GM04504 (cell line): Measurements from ENCODE around the gene ADGRL1.
"Not testable (repeated sequence)": the region's sequence is repeated elsewhere in the genome, so short reads cannot be mapped to it uniquely, and the experiment has no call there.

Experiments used
- DNase-seq: peaks from one replicate; pipeline ENCODE4 v3.0.0-alpha.2; 2012; ENCODE audit warnings: low read depth

Gene ADGRL1

DNA sequence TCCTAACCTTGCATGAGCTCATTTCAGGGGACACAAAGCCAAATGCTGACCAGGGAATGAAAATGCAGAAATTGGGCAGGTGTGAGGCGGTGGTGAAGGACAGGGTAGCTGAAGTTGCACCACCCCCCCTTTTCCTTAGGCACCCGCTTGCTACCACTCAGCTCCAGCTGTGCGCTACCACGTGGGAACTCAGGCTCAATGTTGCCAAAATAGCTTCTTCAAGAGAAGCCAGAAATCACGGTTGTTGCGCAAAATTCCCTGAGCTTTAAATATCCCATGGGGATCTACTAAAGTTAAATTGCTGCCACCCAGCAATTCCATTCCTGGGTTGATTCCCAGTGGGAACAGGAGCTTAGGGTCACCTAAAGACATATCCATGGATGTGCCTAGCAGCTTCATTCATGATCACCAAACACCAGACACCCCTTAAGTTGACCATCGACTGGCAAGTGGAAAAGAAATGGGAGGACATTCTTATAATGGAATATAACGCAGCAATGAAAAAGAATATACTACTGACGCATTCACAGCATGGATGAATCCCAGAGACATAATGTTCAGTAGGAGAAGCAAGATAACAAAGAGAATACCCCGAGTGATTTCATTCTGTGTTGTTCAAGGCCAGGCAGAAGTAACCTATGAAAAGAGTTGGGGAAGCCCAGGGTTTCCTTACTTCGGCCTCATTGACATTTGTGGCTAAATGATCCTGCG is 12.8 kb upstream of the ADGRL1 start:
- DNase-seq: no peak

GRCh38 chr19:14217886-14218285 is 11.9 kb upstream of the ADGRL1 start:
- DNase-seq: not testable (repeated sequence)

DNA sequence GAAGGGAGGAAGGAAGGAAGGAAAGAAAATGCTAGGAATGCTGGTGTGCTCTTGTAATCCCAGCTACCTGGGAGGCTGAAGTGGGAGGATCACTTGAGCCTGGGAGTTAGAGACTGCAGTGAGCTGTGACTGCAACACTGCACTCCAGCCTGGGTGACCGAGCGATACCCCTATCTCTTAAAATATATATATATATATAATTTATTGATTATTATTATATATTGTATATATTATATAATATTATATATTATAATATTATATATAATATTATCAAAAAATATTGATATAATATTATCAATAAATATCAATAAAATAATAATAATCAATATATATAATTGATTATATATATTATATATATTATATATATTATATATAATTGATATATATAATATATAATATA is 8.6 kb upstream of the ADGRL1 start:
- DNase-seq: no peak

- DNase-seq: not testable (repeated sequence)
Observed at GRCh38 chr19:14210182-14210581, 4.2 kb upstream of the ADGRL1 start.

- DNase-seq: not testable (repeated sequence)
Observed at GRCh38 chr19:14209401-14209800, 3.4 kb upstream of the ADGRL1 start.

DNA sequence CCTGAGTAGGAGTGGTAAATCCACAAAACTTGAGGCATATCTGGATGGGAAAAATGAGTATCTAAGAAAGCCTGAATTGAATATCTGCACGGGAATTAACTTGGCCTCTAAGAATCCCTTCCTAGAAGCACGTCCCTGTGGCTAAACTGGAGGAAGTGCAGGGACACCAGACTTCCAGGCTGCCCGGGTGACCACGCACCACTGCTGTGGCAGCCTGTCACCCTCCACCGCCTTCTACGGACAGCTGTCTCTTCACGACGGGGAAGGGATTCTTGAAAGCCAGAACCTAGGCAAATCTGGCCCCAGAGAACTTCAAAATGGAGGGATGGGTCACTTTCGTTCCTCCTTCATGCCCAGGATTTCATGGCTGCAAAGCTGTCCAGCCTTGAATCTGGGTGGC is 2.5 kb upstream of the ADGRL1 start:
- DNase-seq: not testable (repeated sequence)

DNA sequence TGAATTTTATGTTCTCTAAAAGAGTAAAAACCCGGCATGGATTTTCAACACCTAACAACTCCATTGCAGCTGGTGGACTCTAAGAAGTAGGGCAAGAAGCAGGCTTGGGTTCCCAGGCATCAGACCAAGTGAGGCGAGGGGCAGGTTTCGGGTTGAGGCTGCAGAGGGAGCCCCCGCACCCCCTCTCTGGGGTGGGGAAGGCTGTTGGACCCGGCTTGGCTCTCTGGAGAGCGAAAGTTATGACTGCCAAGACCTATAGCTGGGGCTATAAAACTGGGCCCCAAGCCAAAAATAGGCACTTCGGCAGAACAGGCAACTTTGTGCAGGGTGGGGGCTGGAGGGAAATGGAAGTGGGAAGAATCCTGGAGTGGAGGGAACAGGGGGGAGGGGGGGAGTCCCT is 1.8 kb upstream of the ADGRL1 start:
- not testable (repeated sequence) for DNase-seq

GRCh38 chr19:14206737-14207726 is 1.1 kb upstream of the ADGRL1 start:
- DNase-seq: peak; percentile 89

DNA sequence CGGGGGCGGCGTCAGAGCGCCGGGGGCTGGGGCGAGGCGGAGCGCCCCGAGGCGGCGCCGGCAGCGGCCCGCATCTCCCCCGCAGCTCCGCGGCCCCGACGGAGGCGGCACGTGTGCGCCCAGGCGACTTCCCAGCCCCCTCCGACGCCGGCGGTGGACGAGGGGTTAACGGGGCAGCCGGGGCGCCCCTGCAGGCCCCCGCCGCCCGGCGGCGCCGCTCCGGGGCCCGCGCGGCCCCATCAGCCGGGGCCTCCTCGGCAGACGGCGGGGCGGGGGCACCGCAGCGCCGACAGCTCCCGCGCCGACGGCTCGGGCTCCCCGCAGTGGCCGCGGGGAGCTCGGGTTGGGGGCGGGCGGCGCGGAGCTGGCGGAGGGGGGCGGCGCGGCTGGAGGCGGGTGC is 339 bp upstream of the ADGRL1 start:
- DNase-seq: not testable (repeated sequence)

DNA sequence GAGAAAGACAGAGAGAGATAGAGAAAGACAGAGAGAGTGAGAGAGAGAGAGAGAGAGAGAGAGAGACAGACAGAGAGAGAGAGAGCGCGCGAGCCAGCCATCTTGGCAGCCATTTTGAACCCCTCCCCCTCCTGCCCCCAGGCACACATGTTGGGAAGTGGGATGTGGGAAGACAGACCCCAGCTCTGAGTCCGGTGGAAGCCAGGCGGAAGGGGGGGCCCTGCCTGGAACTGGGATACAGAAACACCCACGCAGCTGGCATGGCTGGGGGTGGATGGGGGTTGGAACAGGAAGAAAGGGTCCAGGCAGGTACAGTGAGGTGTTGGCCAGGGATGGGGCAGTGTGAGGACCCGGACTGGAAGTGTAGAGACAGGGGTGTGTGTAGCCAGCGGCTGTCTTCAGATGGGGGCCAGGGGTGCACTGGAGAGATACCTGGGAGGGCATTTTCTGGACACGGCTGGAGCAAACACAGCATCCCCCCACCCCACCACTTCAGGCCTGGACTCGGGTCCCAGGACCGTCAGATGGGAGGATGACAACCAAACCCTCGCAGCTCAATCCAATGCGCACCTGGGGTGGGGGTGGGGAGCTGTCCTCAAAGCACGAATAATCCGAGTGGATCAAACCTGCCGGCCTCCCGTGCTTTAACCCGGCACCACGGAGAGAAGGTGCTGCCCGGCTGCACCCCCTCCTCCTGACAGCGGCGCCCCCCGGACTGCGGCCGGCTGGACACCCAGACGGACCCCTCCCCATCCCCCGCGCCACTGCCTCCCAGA is 1.1 kb downstream of the ADGRL1 start:
- not testable (repeated sequence) for DNase-seq

DNA sequence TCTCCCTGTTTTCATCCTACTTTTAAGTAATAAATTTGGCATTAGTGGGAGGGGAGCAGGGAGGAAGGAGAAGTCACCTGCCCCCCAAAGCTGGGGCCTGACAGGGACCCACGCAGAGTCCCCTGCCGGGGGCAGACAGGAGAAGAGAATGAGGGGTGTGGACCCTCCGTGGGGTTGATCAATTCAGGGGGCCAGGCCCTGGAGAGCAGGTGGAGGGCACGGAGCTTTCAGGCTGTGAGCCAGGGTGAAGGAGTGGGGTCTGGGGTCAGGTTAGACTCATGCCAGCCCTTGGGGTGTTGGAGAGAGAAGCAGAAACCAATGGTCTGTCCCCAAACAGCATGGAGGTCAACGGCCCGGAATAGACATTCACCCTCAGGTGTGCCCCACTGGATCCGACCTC is 1.8 kb downstream of the ADGRL1 start:
- DNase-seq: not testable (repeated sequence)

DNA sequence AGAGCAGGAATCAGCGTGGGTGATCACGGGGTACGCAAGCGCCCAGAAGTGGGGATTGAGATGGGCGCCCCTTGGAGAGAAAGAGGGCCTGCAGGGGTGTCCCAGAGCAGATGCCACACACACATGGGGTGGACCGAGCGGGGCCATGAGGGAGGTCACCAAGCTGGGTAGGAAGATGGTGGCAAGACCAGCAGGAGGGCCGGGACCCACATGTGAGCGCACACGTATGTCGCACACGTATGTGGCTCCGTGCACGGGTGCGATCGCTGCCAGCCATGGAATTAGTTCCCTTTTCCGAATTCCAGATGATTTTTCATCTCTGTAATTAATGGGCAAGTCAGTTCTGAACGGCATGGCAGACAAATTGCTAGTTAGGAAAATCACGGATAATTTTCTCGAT is 2.2 kb downstream of the ADGRL1 start:
- DNase-seq: not testable (repeated sequence)

- no peak for DNase-seq
Observed at GRCh38 chr19:14203177-14203576, 2.8 kb downstream of the ADGRL1 start.

DNA sequence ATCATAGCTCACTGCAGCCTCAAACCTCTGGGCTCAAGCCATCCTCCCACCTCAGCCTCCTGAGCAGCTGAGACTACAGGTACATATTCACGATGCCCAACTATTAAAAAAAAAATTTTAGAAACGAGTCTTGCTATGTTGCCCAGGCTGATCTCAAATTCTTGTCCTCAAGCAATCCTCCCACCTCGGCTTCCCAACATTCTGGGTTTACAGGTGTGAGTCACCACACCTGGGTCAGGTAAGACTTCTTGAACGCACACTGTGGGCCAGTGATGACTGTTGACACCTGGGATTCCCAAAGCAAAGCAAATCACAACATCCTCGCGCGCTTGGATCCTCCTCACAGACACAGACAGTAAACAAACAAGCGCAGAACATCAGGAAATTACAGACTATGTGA is 4.5 kb downstream of the ADGRL1 start:
- not testable (repeated sequence) for DNase-seq

DNA sequence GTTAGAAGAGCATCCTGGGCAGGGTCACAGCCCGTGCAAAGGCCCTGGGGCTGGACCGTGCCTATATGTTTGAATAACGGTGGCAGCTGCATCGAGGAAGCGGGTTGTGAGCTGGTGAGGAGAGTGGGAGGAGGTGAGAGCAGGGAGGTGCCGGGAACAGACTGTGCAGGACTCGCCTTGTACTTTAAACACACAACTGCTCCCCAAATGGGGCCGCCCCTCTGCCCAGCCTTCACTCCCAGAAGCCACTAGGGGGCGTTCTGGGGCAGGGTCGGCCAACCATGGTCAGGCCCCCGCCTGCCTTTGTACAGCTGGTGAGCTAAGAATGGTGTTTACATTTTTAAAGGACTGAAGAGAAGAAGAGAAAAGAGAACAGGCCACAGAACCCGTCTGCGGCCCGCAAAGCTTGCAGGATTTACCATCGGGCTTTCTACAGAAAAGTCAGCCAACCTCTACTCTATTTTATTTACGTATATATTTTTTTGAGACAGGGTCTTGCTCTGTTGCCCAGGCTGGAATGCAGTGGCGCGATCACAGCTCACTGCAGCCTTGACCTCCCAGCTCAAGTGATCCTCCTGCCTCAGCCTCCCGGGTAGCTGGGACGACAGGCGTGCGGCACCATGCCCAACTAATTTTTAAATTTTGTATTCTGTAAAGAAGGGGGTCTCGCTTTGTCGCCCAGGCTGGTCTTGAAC is 5.7 kb downstream of the ADGRL1 start:
- not testable (repeated sequence) for DNase-seq

DNA sequence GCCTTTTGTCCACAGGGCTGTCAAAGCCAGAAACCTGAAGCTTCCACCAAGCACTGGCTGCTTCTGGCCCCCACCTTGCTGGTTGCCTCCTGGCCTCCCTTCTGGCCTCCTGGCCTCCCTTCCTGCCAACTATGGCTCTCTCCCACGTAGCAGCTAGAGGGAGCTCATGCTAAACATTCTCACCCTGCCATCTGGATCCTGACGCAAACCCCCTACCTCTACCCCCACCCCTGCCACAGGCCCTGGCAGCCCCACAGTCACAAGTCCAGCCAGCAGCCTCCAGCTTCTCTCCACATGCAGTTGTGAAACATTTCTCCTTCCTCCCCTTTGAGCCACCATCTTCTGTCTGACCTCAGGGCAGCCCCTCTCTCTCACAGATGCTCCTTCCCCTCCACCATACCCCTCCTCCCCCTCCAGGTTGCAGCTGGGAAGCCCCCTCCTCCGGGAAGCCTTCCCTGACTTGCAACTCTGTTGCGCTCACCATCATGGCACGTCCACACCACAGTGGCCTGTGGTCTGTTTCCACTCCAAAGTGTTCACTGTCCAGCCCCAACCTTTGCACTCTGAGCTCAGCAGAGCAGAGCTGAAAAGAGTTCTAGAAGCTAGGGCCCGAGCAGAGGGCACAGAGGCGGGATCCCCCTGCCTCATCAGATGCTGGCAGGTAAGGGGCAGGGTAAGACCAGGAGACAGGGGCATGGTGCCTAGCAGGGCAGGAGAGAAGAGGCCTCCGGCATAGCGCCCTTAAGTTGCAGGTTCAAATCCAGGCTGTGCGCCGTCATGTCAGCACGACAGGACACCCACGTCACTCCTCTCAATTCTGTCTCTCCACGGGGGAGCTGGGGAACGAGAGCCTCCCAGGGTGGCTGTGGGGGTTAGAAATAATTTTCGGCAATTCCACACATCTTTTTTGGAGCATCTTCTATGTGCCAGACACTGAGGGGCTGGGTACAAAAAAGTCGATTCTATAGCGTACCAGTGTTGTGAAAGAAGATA is 7.3 kb downstream of the ADGRL1 start:
- no peak for DNase-seq

GRCh38 chr19:14197882-14198281 is 8.1 kb downstream of the ADGRL1 start:
- DNase-seq: no peak

GRCh38 chr19:14197288-14197687 is 8.7 kb downstream of the ADGRL1 start:
- not testable (repeated sequence) for DNase-seq

DNA sequence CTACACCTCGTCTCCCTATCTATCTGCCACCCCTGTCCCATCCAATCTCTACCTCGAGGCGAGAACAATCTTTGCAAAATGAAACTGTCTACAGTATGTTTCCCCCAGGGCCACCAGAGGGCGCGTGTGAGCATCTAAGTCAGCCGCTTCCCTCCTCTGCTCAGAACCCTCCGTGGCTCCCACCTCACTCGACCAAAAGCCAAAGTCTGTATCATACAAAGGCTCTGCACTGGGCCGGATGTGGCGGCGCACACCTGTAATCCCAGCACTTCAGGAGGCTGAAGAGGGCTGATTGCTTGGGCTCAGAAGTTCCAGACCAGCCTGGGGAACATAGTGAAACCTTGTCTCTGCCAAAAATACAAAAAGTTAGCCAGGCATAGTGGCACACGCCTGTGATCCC is 9.9 kb downstream of the ADGRL1 start:
- not testable (repeated sequence) for DNase-seq

- not testable (repeated sequence) for DNase-seq
Observed at GRCh38 chr19:14195216-14195615, 10.8 kb downstream of the ADGRL1 start.
